HG03097 (cell line): ENCODE data around the gene SLCO2B1.

Experiments used
- ATAC-seq: cut with Tn5 transposase; IDR thresholded peaks from one replicate; pipeline ENCODE4 v1.9.1; 2021; ENCODE audit not compliant: unreplicated experiment, low FRiP score

SLCO2B1 gene

GRCh38 chr11:75145196-75145971 is 5.5 kb upstream of the SLCO2B1 start:
- no peak for ATAC-seq

GRCh38 chr11:75145972-75146519 is 4.9 kb upstream of the SLCO2B1 start:
- ATAC-seq: no peak

GRCh38 chr11:75146711-75147110 is 4.2 kb upstream of the SLCO2B1 start:
- ATAC-seq: no peak

DNA sequence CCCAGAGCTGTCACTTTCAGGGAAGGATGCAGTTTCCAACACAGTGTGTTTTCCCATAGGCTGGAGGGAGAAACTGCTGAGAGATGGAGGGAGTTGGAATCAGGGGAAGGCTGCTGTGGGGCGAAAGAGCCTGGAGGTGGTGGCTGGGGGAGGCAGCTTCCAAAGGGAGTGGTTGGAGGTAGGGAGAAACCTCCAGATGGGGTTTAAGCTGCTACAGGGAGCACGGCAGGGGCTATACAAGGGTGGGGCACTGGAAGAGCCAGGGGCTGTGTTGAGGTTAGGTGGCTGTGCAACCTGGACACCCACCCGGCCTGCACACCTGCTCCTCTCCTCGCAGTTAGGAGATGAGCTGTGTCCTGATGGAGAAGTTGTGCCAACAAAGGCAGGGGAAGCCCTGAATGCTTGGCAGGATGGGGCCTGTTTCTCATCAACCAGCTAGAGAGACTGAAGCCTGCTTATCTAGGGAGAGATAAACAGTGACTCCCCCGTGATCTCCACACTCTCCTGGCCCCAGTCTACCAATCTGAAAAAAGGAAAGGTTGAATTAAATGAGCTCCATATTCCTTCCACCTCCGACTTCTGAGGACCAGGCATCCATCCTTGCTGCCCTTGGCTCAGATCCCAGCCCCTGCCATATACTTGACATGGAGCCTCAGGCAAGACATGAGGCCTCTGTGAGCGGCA is 3.6 kb upstream of the SLCO2B1 start:
- no peak for ATAC-seq

GRCh38 chr11:75147875-75148263 is 3.0 kb upstream of the SLCO2B1 start:
- no peak for ATAC-seq

- no peak for ATAC-seq
Observed at GRCh38 chr11:75148436-75148983, 2.4 kb upstream of the SLCO2B1 start.

- ATAC-seq: no peak
Observed at GRCh38 chr11:75149766-75150465, 991 bp upstream of the SLCO2B1 start.

GRCh38 chr11:75151346-75152047 is 590 bp downstream of the SLCO2B1 start:
- no peak for ATAC-seq

GRCh38 chr11:75152090-75152489 is 1.2 kb downstream of the SLCO2B1 start:
- no peak for ATAC-seq

- no peak for ATAC-seq
Observed at GRCh38 chr11:75152651-75153427, 1.9 kb downstream of the SLCO2B1 start.

DNA sequence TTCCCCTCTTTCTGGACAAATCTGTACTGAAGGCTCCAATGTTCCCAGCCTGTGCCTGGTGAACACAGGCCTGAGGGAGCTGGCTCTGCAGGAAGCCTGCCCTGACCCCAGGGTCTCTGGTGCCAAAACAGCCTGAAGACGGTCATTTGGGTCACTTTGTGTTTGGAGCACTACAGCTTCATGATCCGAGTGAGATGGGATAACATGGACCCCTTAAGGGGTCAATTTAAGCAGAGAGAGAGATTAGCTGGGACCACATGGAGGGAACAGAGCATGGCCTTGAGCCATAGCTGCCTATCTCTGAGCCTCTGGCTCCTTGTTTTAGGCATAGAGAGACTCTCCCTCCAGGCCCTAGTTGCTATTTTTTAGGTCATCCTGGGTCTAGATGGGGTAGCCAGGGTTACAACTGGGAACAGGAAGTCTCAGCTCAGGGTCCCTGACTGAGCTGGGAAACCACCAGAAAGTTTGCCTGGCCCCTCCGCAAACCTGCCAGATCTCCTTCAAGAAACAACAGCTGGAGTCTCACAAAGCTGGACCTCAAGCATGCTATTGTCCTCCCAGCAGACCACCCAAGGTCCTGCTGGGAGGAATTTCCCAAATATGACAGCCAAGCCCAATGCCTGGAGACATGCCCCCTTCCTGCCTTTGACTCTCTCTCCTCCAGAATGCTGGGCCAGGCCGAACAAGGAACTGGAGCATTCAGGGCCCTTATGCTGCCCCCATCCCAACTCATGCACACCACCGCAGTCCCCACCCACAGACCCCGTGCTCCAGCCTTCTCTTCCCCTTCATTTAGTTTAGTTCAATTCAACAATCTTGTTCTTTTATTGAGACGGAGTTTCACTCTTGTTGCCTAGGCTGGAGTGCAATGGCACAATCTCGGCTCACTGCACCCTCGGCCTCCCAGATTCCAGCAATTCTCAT is 4.0 kb downstream of the SLCO2B1 start:
- no peak for ATAC-seq

- ATAC-seq: no peak
Observed at GRCh38 chr11:75155570-75156422, 4.9 kb downstream of the SLCO2B1 start.

DNA sequence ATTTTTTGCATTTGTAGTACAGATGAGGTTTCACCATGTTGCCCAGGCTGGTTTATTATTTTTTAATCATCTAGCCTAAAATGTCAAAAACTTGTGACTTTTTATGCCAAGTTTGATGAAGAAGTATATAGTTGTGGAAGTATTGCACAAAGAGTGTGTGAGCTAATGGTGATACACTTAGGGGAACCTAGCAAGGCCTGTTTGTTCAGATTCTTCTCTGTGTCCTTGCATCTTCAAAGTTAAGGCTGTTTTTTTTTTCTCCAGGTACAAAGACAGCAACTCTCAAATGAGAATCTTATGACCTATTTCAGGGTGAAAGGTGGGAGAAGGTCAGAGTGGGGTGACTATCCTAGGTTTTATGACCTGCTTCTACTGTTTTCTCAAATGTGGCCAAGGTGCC is 7.3 kb downstream of the SLCO2B1 start:
- no peak for ATAC-seq

GRCh38 chr11:75158696-75159150 is 7.8 kb downstream of the SLCO2B1 start:
- no peak for ATAC-seq

GRCh38 chr11:75159151-75159953 is 8.4 kb downstream of the SLCO2B1 start:
- no peak for ATAC-seq

DNA sequence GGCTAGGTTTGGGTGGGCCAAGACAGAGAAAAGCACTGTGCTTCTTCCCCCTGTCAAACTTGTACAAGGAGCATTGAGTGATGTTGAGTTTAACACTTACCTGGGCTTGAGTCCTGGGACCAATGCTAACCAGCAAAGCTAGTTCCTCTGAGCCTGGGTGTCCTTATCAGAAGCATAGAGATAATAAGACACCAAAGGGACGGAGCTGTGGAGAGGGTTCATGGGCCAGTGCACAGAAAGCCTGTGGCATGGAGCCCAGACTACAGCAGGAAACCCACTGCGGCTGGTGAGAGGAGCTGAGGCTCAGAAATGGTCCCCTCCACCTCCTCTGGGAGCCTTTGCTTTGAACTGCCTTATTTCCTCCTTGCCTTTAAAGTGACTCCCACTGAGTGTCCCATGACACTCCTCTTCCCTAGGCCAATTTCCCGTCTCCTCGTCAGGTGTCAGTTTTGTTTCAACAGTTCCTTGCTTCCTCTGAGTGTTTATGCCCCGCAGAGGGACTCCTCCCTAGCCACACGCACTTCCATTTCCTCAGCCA is 9.4 kb downstream of the SLCO2B1 start:
- no peak for ATAC-seq

- no peak for ATAC-seq
Observed at GRCh38 chr11:75160880-75161279, 10.0 kb downstream of the SLCO2B1 start.
